Loucy (cell line): ENCODE results near the gene CYP4A22.

ENCODE experiments used
- H2AFZ ChIP-seq: fragments of 200-600 bp; sonication (generic); 2 replicates; pipeline ENCODE4 v1.6.0; 2016; ENCODE audit warnings: antibody characterized with exemption, mild to moderate bottlenecking, low read length, moderate library complexity
- H3F3A ChIP-seq: fragments of 200-600 bp; 2 replicates; pipeline ENCODE4 v1.6.0; 2016; ENCODE audit warnings: antibody characterized with exemption, low read depth, mild to moderate bottlenecking
- H3K27me3 ChIP-seq: fragments of 200-600 bp; sonication (generic); 2 replicates; pipeline ENCODE4 v1.6.1; 2014; ENCODE audit warnings: low read length, mild to moderate bottlenecking; ENCODE audit not compliant: insufficient read depth, poor library complexity, severe bottlenecking
- H3K36me3 ChIP-seq: fragments of 200-600 bp; sonication (generic); 2 replicates; pipeline ENCODE4 v1.6.1; 2016; ENCODE audit warnings: low read length; ENCODE audit not compliant: insufficient read depth
- H3K4me1 ChIP-seq: fragments of 200-600 bp; sonication (generic); 2 replicates; pipeline ENCODE4 v1.5.1; 2014; ENCODE audit warnings: low read length, mild to moderate bottlenecking; ENCODE audit not compliant: insufficient read depth, poor library complexity, severe bottlenecking
- H3K4me2 ChIP-seq: fragments of 200-600 bp; sonication (generic); 2 replicates; pipeline ENCODE4 v1.6.0; 2014; ENCODE audit warnings: antibody characterized with exemption, low read length, low read depth, mild to moderate bottlenecking; ENCODE audit not compliant: poor library complexity, severe bottlenecking
- H3K4me3 ChIP-seq: fragments of 200-600 bp; sonication (generic); 2 replicates; pipeline ENCODE4 v1.5.1; 2014; ENCODE audit warnings: low read length, mild to moderate bottlenecking, mixed read lengths; ENCODE audit not compliant: poor library complexity, severe bottlenecking
- H3K79me2 ChIP-seq: fragments of 200-600 bp; sonication (generic); 2 replicates; pipeline ENCODE4 v1.6.1; 2014; ENCODE audit warnings: low read length; ENCODE audit not compliant: insufficient read depth
- H3K9ac ChIP-seq: fragments of 200-600 bp; sonication (generic); 2 replicates; pipeline ENCODE4 v1.6.0; 2014; ENCODE audit warnings: mild to moderate bottlenecking, low read depth, low read length, moderate library complexity; ENCODE audit not compliant: poor library complexity, severe bottlenecking
- H3K9me2 ChIP-seq: fragments of 200-600 bp; sonication (generic); replicated peaks from 2 replicates; pipeline ENCODE4 v1.6.1; 2016; ENCODE audit warnings: low read depth, low read length, mixed read lengths
- H3K9me3 ChIP-seq: fragments of 200-600 bp; sonication (generic); 2 replicates; pipeline ENCODE4 v1.6.1; 2014; ENCODE audit warnings: mild to moderate bottlenecking, antibody characterized with exemption, low read length, low read depth; ENCODE audit not compliant: insufficient read depth
- H4K20me1 ChIP-seq: fragments of 200-600 bp; sonication (generic); 2 replicates; pipeline ENCODE4 v1.6.0; 2014; ENCODE audit warnings: antibody characterized with exemption, low read length, mild to moderate bottlenecking; ENCODE audit not compliant: insufficient read depth, poor library complexity, severe bottlenecking
- CTCF ChIP-seq: fragments of 200-600 bp; sonication (generic); conservative IDR thresholded peaks from 2 replicates; pipeline ENCODE4 v1.5.1; 2014; ENCODE audit warnings: mild to moderate bottlenecking, antibody characterized with exemption, low read length
- EZH2phosphoT487 ChIP-seq: fragments of 200-600 bp; IDR thresholded peaks from 2 replicates; pipeline ENCODE4 v1.6.1; 2018; ENCODE audit warnings: antibody characterized with exemption, mild to moderate bottlenecking, moderate library complexity, borderline replicate concordance

Gene CYP4A22

GRCh38 chr1:47172782-47173181, 35.5 kb downstream of the CYP4A22 start:
- H3K9me2 ChIP-seq = no peaks in the 10 kb centered on the region
- H2AFZ ChIP-seq = no peak overlapping the region
- no peaks in the 10 kb centered on the region for H3K4me1 ChIP-seq
- no peaks in the 10 kb centered on the region for H3K79me2 ChIP-seq
- H3K9ac ChIP-seq = no peak overlapping the region
- no peaks in the 10 kb centered on the region for H4K20me1 ChIP-seq
- no peaks in the 10 kb centered on the region for H3F3A ChIP-seq
- H3K4me2 ChIP-seq = no peak overlapping the region
- H3K36me3 ChIP-seq = no peaks in the 10 kb centered on the region
- H3K4me3 ChIP-seq = no peak overlapping the region
- no peaks in the 10 kb centered on the region for H3K9me3 ChIP-seq
- no peaks in the 10 kb centered on the region for H3K27me3 ChIP-seq
- no peak for TF ChIP-seq CTCF
- no peak for TF ChIP-seq EZH2phosphoT487

- Histone ChIP-seq H3K9ac (no peak overlapping the region), H3K4me1 (peaks cover 10% of the 10 kb centered on the region), H2AFZ (peak overlapping the region; percentile 44; the same call in 1 of the 2 replicates), H3K4me3 (no peak overlapping the region), H4K20me1 (no peaks in the 10 kb centered on the region), H3K9me2 (no peaks in the 10 kb centered on the region), H3K9me3 (no peaks in the 10 kb centered on the region), H3F3A (no peaks in the 10 kb centered on the region), H3K4me2 (no peak overlapping the region), H3K27me3 (no peaks in the 10 kb centered on the region), H3K79me2 (no peaks in the 10 kb centered on the region), H3K36me3 (no peaks in the 10 kb centered on the region)
- TF ChIP-seq EZH2phosphoT487 = no peak
- TF ChIP-seq CTCF = no peak
Measured at GRCh38 chr1:47174656-47175020, 37.4 kb downstream of the CYP4A22 start.

- Histone ChIP-seq H3K36me3 (no peaks in the 10 kb centered on the region), H3K79me2 (no peaks in the 10 kb centered on the region), H4K20me1 (no peaks in the 10 kb centered on the region), H2AFZ (peak overlapping the region; percentile 44; the same call in 1 of the 2 replicates), H3K9me2 (no peaks in the 10 kb centered on the region), H3K4me1 (peaks cover 12% of the 10 kb centered on the region), H3K9ac (no peak overlapping the region), H3F3A (no peaks in the 10 kb centered on the region), H3K9me3 (no peaks in the 10 kb centered on the region), H3K27me3 (no peaks in the 10 kb centered on the region), H3K4me2 (peak overlapping the region; percentile 29), H3K4me3 (no peak overlapping the region)
- TF ChIP-seq EZH2phosphoT487 = no peak
- TF ChIP-seq CTCF = peak; percentile 92
Measured at GRCh38 chr1:47175227-47175934, 38.1 kb downstream of the CYP4A22 start.
